ENCODE measurements around the gene PPP1R13B. TPM values are rescaled to one million over a fixed set of nuclear protein-coding genes. Genes with fewer than 3 reads are reported as not detected.

Gene PPP1R13B
- total RNA-seq, 4 donors from 2014 or later, result 5.6 to 71.6 (median 18.2) TPM

- DNase-seq, result peak; percentile 35 to 41
- intact Hi-C loops (cut with DNase I; ENCODE audit: low total_unique reads), result no loop called here
- no peak overlapping the region for H3K4me3 ChIP-seq
Measured at GRCh38 chr14:103879570-103880347, 32.4 kb upstream of the PPP1R13B start.

GRCh38 chr14:103879118-103879569 lies 31.8 kb upstream of the PPP1R13B start:
- intact Hi-C loops (cut with DNase I; ENCODE audit: low total_unique reads), result no loop called here
- peak overlapping the region in 1 of 2 donors; percentile 44 for H3K27ac ChIP-seq
- no peak overlapping the region for H3K4me3 ChIP-seq
- no peak for DNase-seq
- H3K4me1 ChIP-seq, result peaks cover 6 to 20% of the 10 kb centered on the region in 2 donors
- TF ChIP-seq CTCF (IDR thresholded peaks at IDR 0.05) (no peak), POLR2A (IDR thresholded peaks at IDR 0.05) (no peak)
- no peaks in the 10 kb centered on the region for H3K36me3 ChIP-seq
- no peaks in the 10 kb centered on the region for H3K27me3 ChIP-seq
- no peaks in the 10 kb centered on the region for H3K9me3 ChIP-seq

More at GRCh38 chr14:103879570-103880347, 32.4 kb upstream of the PPP1R13B start:
- Histone ChIP-seq H3K27ac (peak overlapping the region; percentile 44 to 64), H3K4me1 (peaks cover 6 to 20% of the 10 kb centered on the region in 2 donors), H3K36me3 (no peaks in the 10 kb centered on the region), H3K9me3 (no peaks in the 10 kb centered on the region), H3K27me3 (no peaks in the 10 kb centered on the region)
- TF ChIP-seq CTCF (IDR thresholded peaks at IDR 0.05) (no peak), POLR2A (IDR thresholded peaks at IDR 0.05) (peak in 1 of 2 donors; percentile 24)

GRCh38 chr14:103878180-103878579 lies 30.8 kb upstream of the PPP1R13B start:
- no peaks in the 10 kb centered on the region for H3K36me3 ChIP-seq
- intact Hi-C loops (cut with DNase I; ENCODE audit: low total_unique reads), result no loop called here
- TF ChIP-seq CTCF (IDR thresholded peaks at IDR 0.05), result no peak
- no peak for TF ChIP-seq POLR2A (IDR thresholded peaks at IDR 0.05)
- peaks cover 6 to 20% of the 10 kb centered on the region in 2 donors for H3K4me1 ChIP-seq
- H3K27ac ChIP-seq, result no peak overlapping the region
- no peak for DNase-seq
- H3K27me3 ChIP-seq, result no peaks in the 10 kb centered on the region
- H3K9me3 ChIP-seq, result no peaks in the 10 kb centered on the region
- no peak overlapping the region for H3K4me3 ChIP-seq

GRCh38 chr14:103875010-103875409 lies 27.6 kb upstream of the PPP1R13B start:
- DNase-seq, result no peak
- Histone ChIP-seq H3K36me3 (no peaks in the 10 kb centered on the region), H3K27ac (no peak overlapping the region), H3K9me3 (no peaks in the 10 kb centered on the region), H3K4me3 (no peak overlapping the region), H3K27me3 (no peaks in the 10 kb centered on the region), H3K4me1 (peaks cover 0 to 11% of the 10 kb centered on the region in 2 donors)
- intact Hi-C loops (cut with DNase I; ENCODE audit: low total_unique reads), result no loop called here
- TF ChIP-seq POLR2A (IDR thresholded peaks at IDR 0.05), result no peak
- TF ChIP-seq CTCF (IDR thresholded peaks at IDR 0.05), result no peak

GRCh38 chr14:103872481-103873113 lies 25.2 kb upstream of the PPP1R13B start:
- Histone ChIP-seq H3K9me3 (no peaks in the 10 kb centered on the region), H3K27me3 (no peaks in the 10 kb centered on the region), H3K36me3 (no peaks in the 10 kb centered on the region), H3K4me1 (peaks cover 0 to 7% of the 10 kb centered on the region in 2 donors), H3K27ac (peak overlapping the region in 1 of 2 donors; percentile 5), H3K4me3 (no peak overlapping the region)
- TF ChIP-seq POLR2A (IDR thresholded peaks at IDR 0.05) (no peak), CTCF (IDR thresholded peaks at IDR 0.05) (no peak)
- DNase-seq, result no peak
- intact Hi-C loops (cut with DNase I; ENCODE audit: low total_unique reads), result no loop called here
